ENCODE results near the gene PARP12. TPM values are rescaled to one million over a fixed set of nuclear protein-coding genes. Genes with fewer than 3 reads are reported as not detected.

Gene PARP12
- total RNA-seq, 1 donor from 2014 or later, result 100 TPM

GRCh38 chr7:140053812-140054539 lies 8.8 kb downstream of the PARP12 start:
- no peak for ATAC-seq
- Histone ChIP-seq H3K27me3 (no peaks in the 10 kb centered on the region), H3K27ac (no peak overlapping the region)

DNA sequence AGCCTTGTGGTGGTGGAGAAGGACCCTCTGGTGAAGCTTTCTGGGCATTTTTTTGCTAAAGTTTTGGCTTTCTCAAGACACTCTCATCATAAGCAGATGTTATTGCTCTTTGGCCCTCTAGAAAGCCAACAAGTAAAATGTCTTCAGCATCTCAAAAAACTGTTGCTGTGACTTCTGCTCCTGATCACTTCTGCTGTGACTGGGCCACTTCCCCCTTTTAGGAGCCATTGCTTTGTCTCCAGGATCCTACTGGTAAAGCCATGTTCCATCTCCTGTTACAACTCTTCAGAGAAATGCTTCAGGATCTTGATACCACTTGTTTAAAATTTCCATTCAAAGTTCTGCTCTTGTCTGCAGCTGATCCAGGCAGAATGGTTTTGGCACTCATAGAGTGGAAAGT lies 10.9 kb downstream of the PARP12 start:
- DNase-seq, result no peak
- no peak for ATAC-seq

More at GRCh38 chr7:140053812-140054539, 8.8 kb downstream of the PARP12 start:
- TF ChIP-seq, protein P1, sequence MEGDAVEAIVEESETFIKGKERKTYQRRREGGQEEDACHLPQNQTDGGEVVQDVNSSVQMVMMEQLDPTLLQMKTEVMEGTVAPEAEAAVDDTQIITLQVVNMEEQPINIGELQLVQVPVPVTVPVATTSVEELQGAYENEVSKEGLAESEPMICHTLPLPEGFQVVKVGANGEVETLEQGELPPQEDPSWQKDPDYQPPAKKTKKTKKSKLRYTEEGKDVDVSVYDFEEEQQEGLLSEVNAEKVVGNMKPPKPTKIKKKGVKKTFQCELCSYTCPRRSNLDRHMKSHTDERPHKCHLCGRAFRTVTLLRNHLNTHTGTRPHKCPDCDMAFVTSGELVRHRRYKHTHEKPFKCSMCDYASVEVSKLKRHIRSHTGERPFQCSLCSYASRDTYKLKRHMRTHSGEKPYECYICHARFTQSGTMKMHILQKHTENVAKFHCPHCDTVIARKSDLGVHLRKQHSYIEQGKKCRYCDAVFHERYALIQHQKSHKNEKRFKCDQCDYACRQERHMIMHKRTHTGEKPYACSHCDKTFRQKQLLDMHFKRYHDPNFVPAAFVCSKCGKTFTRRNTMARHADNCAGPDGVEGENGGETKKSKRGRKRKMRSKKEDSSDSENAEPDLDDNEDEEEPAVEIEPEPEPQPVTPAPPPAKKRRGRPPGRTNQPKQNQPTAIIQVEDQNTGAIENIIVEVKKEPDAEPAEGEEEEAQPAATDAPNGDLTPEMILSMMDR (IDR thresholded peaks at IDR 0.05), result no peak
- intact Hi-C loops (cut with DNase I), result no loop called here
- Histone ChIP-seq H3K36me3 (peaks cover 37% of the 10 kb centered on the region), H3K4me1 (peaks cover 30% of the 10 kb centered on the region), H3K4me3 (no peak overlapping the region), H3K9me3 (no peaks in the 10 kb centered on the region)
- no peak for DNase-seq

GRCh38 chr7:140050100-140050499 lies 12.7 kb downstream of the PARP12 start:
- Histone ChIP-seq H3K4me1 (peaks cover 24% of the 10 kb centered on the region), H3K4me3 (no peak overlapping the region), H3K27me3 (no peaks in the 10 kb centered on the region), H3K9me3 (no peaks in the 10 kb centered on the region), H3K27ac (no peak overlapping the region), H3K36me3 (peaks cover 52% of the 10 kb centered on the region)
- DNase-seq (no peak), ATAC-seq (no peak)
- TF ChIP-seq, protein P1 (IDR thresholded peaks at IDR 0.05), result no peak
- intact Hi-C loops (cut with DNase I), result no loop called here

More for the DNA sequence above, 10.9 kb downstream of the PARP12 start:
- TF ChIP-seq, protein P1 (IDR thresholded peaks at IDR 0.05), result no peak
- Histone ChIP-seq H3K27me3 (no peaks in the 10 kb centered on the region), H3K9me3 (no peaks in the 10 kb centered on the region), H3K36me3 (peaks cover 49% of the 10 kb centered on the region), H3K4me3 (no peak overlapping the region), H3K27ac (no peak overlapping the region), H3K4me1 (peaks cover 31% of the 10 kb centered on the region)
- intact Hi-C loops (cut with DNase I), result no loop called here

- no peaks in the 10 kb centered on the region for H3K27me3 ChIP-seq
- no peaks in the 10 kb centered on the region for H3K9me3 ChIP-seq
- peaks cover 52% of the 10 kb centered on the region for H3K36me3 ChIP-seq
- TF ChIP-seq, protein P1 (IDR thresholded peaks at IDR 0.05), result no peak
- no peak overlapping the region for H3K27ac ChIP-seq
- no peak for DNase-seq
- peaks cover 21% of the 10 kb centered on the region for H3K4me1 ChIP-seq
- H3K4me3 ChIP-seq, result no peak overlapping the region
- intact Hi-C loops (cut with DNase I), result no loop called here
- ATAC-seq, result peak; percentile 76
Observed at GRCh38 chr7:140049339-140050024, 13.3 kb downstream of the PARP12 start.

- TF ChIP-seq, protein P1 (IDR thresholded peaks at IDR 0.05), result no peak
- Histone ChIP-seq H3K4me1 (peaks cover 16% of the 10 kb centered on the region), H3K27ac (no peak overlapping the region), H3K9me3 (no peaks in the 10 kb centered on the region), H3K36me3 (peaks cover 48% of the 10 kb centered on the region), H3K27me3 (no peaks in the 10 kb centered on the region), H3K4me3 (no peak overlapping the region)
- ATAC-seq (no peak), DNase-seq (no peak)
- intact Hi-C loops (cut with DNase I), result no loop called here
Observed at GRCh38 chr7:140048989-140049338, 13.8 kb downstream of the PARP12 start.
